K562 treated with DMSO at 1 percent for 12 hours (cell line): ENCODE data around the gene BCAS2. TPM values are rescaled to one million over a fixed set of nuclear protein-coding genes. Genes with fewer than 3 reads are reported as not detected.

ENCODE experiments used
- total RNA-seq: library from RNA; unstranded; fragments of 300-600 nt; gene quantifications from 2 replicates; pipeline ENCODE4 v1.2.3, GENCODE V29; 2022; ENCODE audit not compliant: insufficient read depth

The BCAS2 gene
- 31.6 and 67.3 TPM in 2 replicates for total RNA-seq

DNA sequence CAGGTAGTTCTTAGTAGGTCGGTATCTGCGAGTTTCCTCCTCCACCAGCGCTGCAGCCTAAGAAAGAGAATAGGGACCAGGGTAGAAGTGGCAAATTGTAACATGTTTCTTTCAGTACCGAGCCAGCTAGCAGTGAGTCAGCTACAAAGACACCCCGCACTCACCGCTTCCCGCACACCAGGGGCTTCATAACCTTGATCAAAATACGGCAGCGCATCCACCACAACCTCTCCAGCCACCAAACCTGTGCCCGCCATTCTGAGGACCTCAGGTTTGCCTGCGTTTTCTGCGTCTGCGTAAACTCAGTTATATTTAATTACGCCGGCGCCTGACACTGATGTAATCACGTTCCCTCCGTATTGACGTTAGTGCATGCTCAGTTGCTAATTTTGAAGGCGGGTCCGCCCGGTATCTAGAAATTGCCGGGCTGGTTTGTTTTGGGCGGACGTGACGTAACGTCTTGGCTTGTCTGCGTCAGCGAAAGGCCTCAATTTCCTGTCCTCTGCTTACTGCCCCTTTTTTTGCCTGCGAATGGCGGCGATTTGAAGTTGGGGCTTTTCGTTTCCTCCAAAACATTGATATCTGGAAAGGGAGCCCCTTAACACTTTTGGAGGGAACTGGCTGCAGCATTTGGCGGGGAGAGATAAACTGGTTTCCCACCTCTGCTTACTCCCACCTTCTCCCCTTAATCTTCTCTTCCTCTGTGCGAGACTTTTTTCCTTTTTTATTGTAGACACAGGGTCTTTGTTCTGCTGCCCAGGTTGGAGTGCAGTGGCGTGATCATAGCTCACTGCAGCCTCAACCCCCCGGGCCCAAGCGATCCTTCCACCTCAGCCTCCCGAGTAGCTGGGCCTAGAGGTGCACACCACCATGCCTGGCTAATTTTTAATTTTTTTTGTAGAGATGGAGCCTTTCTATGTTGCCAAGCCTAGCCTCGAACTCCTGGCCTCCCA lies at the start of gene BCAS2:
BCAS2 (minus strand) TSS at position 281 of the 953 bp plus-strand sequence; CDS start at position 257, 24 bp downstream.

Other genes starting within 250 kb of the BCAS2 start
- 8.7 and 29.2 TPM in 2 replicates for gene TRIM33, start 70.4 kb downstream of the BCAS2 start, total RNA-seq
- 0.44 TPM in 1 of 2 replicates, not detected in the other for gene DENND2C, start 88.4 kb upstream of the BCAS2 start, total RNA-seq
- gene AMPD1, start 113.9 kb upstream of the BCAS2 start, total RNA-seq: not detected in 2 replicates
- gene NRAS, start 135.2 kb upstream of the BCAS2 start, total RNA-seq: 14.2 and 35.4 TPM in 2 replicates
- 96.8 and 229 TPM in 2 replicates for gene CSDE1, start 176.4 kb upstream of the BCAS2 start, total RNA-seq
- gene SIKE1, start 199.1 kb upstream of the BCAS2 start, total RNA-seq: 12.1 and 89.3 TPM in 2 replicates